HG02970 (cell line): ENCODE results near the gene GPER1.
"Not testable (repeated sequence)": the region's sequence is repeated elsewhere in the genome, so short reads cannot be mapped to it uniquely, and the experiment has no call there.

Experiments
- ATAC-seq: cut with Tn5 transposase; IDR thresholded peaks from one replicate; pipeline ENCODE4 v1.9.1; 2021; ENCODE audit warnings: mild to moderate bottlenecking, moderate library complexity, moderate number of reproducible peaks; ENCODE audit not compliant: unreplicated experiment, low FRiP score

Gene GPER1

GRCh38 chr7:1087952-1088920, at the start of gene GPER1:
TSS of gene GPER1 (plus strand) at chr7:1088113. CDS start at chr7:1091729, 3,616 bp downstream.
- ATAC-seq = no peak

GRCh38 chr7:1040233-1040632, 47.7 kb upstream of the GPER1 start:
- not testable (repeated sequence) for ATAC-seq

- no peak for ATAC-seq
Measured at GRCh38 chr7:1040790-1041189, 47.1 kb upstream of the GPER1 start.

- ATAC-seq = no peak
Measured at GRCh38 chr7:1041551-1042491, 46.1 kb upstream of the GPER1 start.

- no peak for ATAC-seq
Measured at GRCh38 chr7:1042492-1042833, 45.5 kb upstream of the GPER1 start.

- ATAC-seq = no peak
Measured at GRCh38 chr7:1043552-1044188, 44.2 kb upstream of the GPER1 start.

GRCh38 chr7:1044189-1045068, 43.5 kb upstream of the GPER1 start, which contains the start of gene GPR146:
TSS of gene GPR146 (plus strand) at chr7:1044546. CDS start at chr7:1057516, 12,970 bp downstream.
- peak; percentile 77 for ATAC-seq

- ATAC-seq = no peak
Measured at GRCh38 chr7:1045069-1046063, 42.5 kb upstream of the GPER1 start.

- no peak for ATAC-seq
Measured at GRCh38 chr7:1046722-1047679, 40.9 kb upstream of the GPER1 start.

GRCh38 chr7:1049006-1049741, 38.7 kb upstream of the GPER1 start:
- ATAC-seq = no peak

- ATAC-seq = no peak
Measured at GRCh38 chr7:1049801-1050200, 38.1 kb upstream of the GPER1 start.

- no peak for ATAC-seq
Measured at GRCh38 chr7:1050254-1050906, 37.5 kb upstream of the GPER1 start.

- no peak for ATAC-seq
Measured at GRCh38 chr7:1050956-1051690, 36.8 kb upstream of the GPER1 start.

- no peak for ATAC-seq
Measured at GRCh38 chr7:1052031-1052818, 35.7 kb upstream of the GPER1 start.

GRCh38 chr7:1053002-1053411, 34.9 kb upstream of the GPER1 start:
- ATAC-seq = no peak
